ENCODE results near the gene PPP2R1A.

PPP2R1A gene

GRCh38 chr19:52221031-52221430 is 31.2 kb downstream of the PPP2R1A start:
- no peak overlapping the region for H3K4me3 ChIP-seq (replicated peaks; ENCODE audit: insufficient read depth, low read length)
- TF ChIP-seq SPI1 (IDR thresholded peaks at IDR 0.05; ENCODE audit: borderline replicate concordance, low read depth) (no peak), CTCF (IDR thresholded peaks at IDR 0.05; ENCODE audit: insufficient read depth, low read length) (no peak)
- no peak for DNase-seq (ENCODE audit: low read depth in 1 of 2, low spot score in 1 of 2)
- H3K27ac ChIP-seq (replicated peaks), result no peak overlapping the region
- H3K27me3 ChIP-seq (ENCODE audit: insufficient read depth, poor library complexity, severe bottlenecking), result no peaks in the 10 kb centered on the region

- Histone ChIP-seq H3K27me3 (ENCODE audit: insufficient read depth, poor library complexity, severe bottlenecking) (no peaks in the 10 kb centered on the region), H3K4me3 (replicated peaks; ENCODE audit: insufficient read depth, low read length) (no peak overlapping the region), H3K27ac (replicated peaks) (no peak overlapping the region)
- TF ChIP-seq, protein P1, sequence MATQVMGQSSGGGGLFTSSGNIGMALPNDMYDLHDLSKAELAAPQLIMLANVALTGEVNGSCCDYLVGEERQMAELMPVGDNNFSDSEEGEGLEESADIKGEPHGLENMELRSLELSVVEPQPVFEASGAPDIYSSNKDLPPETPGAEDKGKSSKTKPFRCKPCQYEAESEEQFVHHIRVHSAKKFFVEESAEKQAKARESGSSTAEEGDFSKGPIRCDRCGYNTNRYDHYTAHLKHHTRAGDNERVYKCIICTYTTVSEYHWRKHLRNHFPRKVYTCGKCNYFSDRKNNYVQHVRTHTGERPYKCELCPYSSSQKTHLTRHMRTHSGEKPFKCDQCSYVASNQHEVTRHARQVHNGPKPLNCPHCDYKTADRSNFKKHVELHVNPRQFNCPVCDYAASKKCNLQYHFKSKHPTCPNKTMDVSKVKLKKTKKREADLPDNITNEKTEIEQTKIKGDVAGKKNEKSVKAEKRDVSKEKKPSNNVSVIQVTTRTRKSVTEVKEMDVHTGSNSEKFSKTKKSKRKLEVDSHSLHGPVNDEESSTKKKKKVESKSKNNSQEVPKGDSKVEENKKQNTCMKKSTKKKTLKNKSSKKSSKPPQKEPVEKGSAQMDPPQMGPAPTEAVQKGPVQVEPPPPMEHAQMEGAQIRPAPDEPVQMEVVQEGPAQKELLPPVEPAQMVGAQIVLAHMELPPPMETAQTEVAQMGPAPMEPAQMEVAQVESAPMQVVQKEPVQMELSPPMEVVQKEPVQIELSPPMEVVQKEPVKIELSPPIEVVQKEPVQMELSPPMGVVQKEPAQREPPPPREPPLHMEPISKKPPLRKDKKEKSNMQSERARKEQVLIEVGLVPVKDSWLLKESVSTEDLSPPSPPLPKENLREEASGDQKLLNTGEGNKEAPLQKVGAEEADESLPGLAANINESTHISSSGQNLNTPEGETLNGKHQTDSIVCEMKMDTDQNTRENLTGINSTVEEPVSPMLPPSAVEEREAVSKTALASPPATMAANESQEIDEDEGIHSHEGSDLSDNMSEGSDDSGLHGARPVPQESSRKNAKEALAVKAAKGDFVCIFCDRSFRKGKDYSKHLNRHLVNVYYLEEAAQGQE (IDR thresholded peaks at IDR 0.05; ENCODE audit: insufficient replicate concordance, low read depth), result no peak
- TF ChIP-seq POLR2AphosphoS5 (IDR thresholded peaks at IDR 0.05; ENCODE audit: low read depth), result no peak
- TF ChIP-seq GABPA (IDR thresholded peaks at IDR 0.05; ENCODE audit: low read depth), result no peak
- TF ChIP-seq SPI1 (IDR thresholded peaks at IDR 0.05; ENCODE audit: borderline replicate concordance, low read depth), result no peak
- TF ChIP-seq CTCF (IDR thresholded peaks at IDR 0.05; ENCODE audit: insufficient read depth, low read length), result no peak
- DNase-seq (ENCODE audit: low read depth in 1 of 2, low spot score in 1 of 2), result no peak
Observed at GRCh38 chr19:52221831-52222375, 32.1 kb downstream of the PPP2R1A start.

DNA sequence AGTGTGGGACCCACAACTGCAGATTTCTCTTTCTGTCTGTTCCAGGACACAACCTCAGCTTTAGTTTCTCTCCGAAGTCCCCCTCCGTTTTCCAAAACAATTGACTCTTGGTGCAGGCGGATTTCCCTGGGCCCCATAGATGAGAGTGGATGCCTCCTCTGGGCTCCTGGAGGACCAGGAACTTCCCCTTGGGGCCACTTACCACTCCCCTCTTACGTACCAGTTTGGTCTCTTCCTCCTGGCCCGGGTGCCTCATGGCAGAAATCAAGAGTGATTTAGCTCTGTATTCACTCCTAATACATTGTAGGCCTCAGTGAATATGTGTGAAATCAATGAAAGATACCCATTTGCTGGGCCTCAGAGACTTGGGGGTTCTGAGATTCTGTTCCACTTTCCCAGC is 34.4 kb downstream of the PPP2R1A start:
- no peak for DNase-seq (ENCODE audit: low read depth in 1 of 2, low spot score in 1 of 2)
- H3K27ac ChIP-seq (replicated peaks), result no peak overlapping the region
- H3K27me3 ChIP-seq (ENCODE audit: insufficient read depth, poor library complexity, severe bottlenecking), result no peaks in the 10 kb centered on the region
- TF ChIP-seq, protein P1 (IDR thresholded peaks at IDR 0.05; ENCODE audit: insufficient replicate concordance, low read depth), result no peak
- TF ChIP-seq POLR2AphosphoS5 (IDR thresholded peaks at IDR 0.05; ENCODE audit: low read depth) (no peak), CTCF (IDR thresholded peaks at IDR 0.05; ENCODE audit: insufficient read depth, low read length) (no peak)
- no peak overlapping the region for H3K4me3 ChIP-seq (replicated peaks; ENCODE audit: insufficient read depth, low read length)

DNA sequence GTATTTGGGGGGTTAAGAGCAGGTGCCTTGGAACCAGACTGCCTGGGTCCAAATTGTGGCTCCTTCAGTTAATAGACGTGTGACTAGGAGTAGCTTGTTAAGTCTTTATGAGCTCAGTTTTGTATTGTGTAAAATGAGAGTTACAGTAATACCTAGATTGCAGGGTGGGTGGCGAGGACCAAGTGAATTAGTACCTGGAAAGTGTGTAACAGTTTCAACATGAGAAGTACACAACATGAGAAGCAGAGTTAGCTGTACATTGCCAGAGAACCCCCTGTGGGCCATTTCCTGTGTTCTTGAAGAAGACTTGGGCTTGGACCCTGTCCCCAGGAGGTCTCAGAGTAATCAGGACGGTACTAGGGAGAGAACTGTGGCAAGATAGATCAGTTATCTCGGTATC is 36.8 kb downstream of the PPP2R1A start:
- no peak for TF ChIP-seq GABPA (IDR thresholded peaks at IDR 0.05; ENCODE audit: low read depth)
- no peak for TF ChIP-seq CTCF (IDR thresholded peaks at IDR 0.05; ENCODE audit: insufficient read depth, low read length)
- TF ChIP-seq SPI1 (IDR thresholded peaks at IDR 0.05; ENCODE audit: borderline replicate concordance, low read depth), result no peak
- TF ChIP-seq, protein P1 (IDR thresholded peaks at IDR 0.05; ENCODE audit: insufficient replicate concordance, low read depth), result no peak
- Histone ChIP-seq H3K27me3 (ENCODE audit: insufficient read depth, poor library complexity, severe bottlenecking) (no peaks in the 10 kb centered on the region), H3K4me3 (replicated peaks; ENCODE audit: insufficient read depth, low read length) (no peak overlapping the region), H3K27ac (replicated peaks) (no peak overlapping the region)
- no peak for DNase-seq (ENCODE audit: low read depth in 1 of 2, low spot score in 1 of 2)
